HCT116 (cell line): ENCODE measurements around the gene PXMP4. TPM values are rescaled to one million over a fixed set of nuclear protein-coding genes. Genes with fewer than 3 reads are reported as not detected.

Source experiments
- ATAC-seq: fragments of 200-7000 bp; cut with Tn5 transposase; 2 replicates; pipeline ENCODE4 v1.9.1; 2020; ENCODE audit warnings: mild to moderate bottlenecking, moderate library complexity
- BruUV-seq: library from RNA; stranded (reverse); fragments of 400-500 nt; replicated peaks from 2 replicates; lab custom pipeline; 2021; lab: Mats Ljungman, UMichigan
- CTCF ChIA-PET: fragments of 300-600 bp; sonication (Branson Sonifier 250); formaldehyde crosslinking; loops from one replicate; lab custom pipeline; 2021; ENCODE audit warnings: antibody characterized with exemption; lab: Charles Lee
- POLR2A ChIA-PET: fragments of 300-600, 350-600 bp; sonication (Branson Sonifier 250); formaldehyde crosslinking; loops from one replicate; lab custom pipeline; 2021; ENCODE audit warnings: antibody characterized with exemption; lab: Charles Lee
- RAD21 ChIA-PET, 2 experiments: fragments of 300-600 bp; sonication (Branson Sonifier 250); formaldehyde crosslinking; loops; one replicate each; lab custom pipeline; 2023; ENCODE audit warnings: low total read pairs in 2 of 2; ENCODE audit not compliant: uncharacterized antibody in 2 of 2, unreplicated experiment in 2 of 2, low non-redundant PET in 1 of 2; lab: Charles Lee
- DNase-seq: peaks from one replicate; pipeline ENCODE4 v3.0.0-alpha.2; 2010; ENCODE audit warnings: low read depth, low spot score
- H2AFZ ChIP-seq: fragments of 200-600 bp; shearing (Covaris generic), sonication (generic); 2 replicates; pipeline ENCODE4 v1.6.1; 2017; ENCODE audit warnings: low read depth, mixed run types, mixed read lengths, antibody characterized with exemption, low read length; ENCODE audit not compliant: poor library complexity, severe bottlenecking
- H3K27ac ChIP-seq: 2 replicates; pipeline ENCODE4 v1.5.1; 2012; ENCODE audit warnings: low read depth, low read length
- H3K27me3 ChIP-seq: fragments of 200-600 bp; sonication (generic); 2 replicates; pipeline ENCODE4 v1.6.1; 2016; ENCODE audit warnings: mixed run types, low read length, mixed read lengths; ENCODE audit not compliant: insufficient read depth
- H3K36me3 ChIP-seq, 2 experiments: fragments of 200-500 bp in 1 of 2; fragments of 200-600 bp in 1 of 2; sonication (Bioruptor generic) in 1 of 2; sonication (generic) in 1 of 2; 2 replicates each; pipeline versions ENCODE4 v1.5.1 to v1.6.1; 2014 to 2016; ENCODE audit warnings: low read length in 2 of 2, inconsistent platforms in 1 of 2, mixed read lengths in 1 of 2, mixed run types in 1 of 2; ENCODE audit not compliant: insufficient read depth in 2 of 2, control insufficient read depth in 1 of 2
- H3K4me1 ChIP-seq, 2 experiments: fragments of 200-600 bp in 1 of 2; sonication (generic) in 1 of 2; 2 replicates each; pipeline versions ENCODE4 v1.5.1 to v1.6.1; 2012 to 2017; ENCODE audit warnings: low read length in 2 of 2, inconsistent platforms in 1 of 2, mild to moderate bottlenecking in 1 of 2, mixed read lengths in 1 of 2, mixed run types in 1 of 2, moderate library complexity in 1 of 2; ENCODE audit not compliant: insufficient read depth in 2 of 2, control insufficient read depth in 1 of 2
- H3K4me2 ChIP-seq: fragments of 200-600 bp; sonication (generic); 2 replicates; pipeline ENCODE4 v1.6.1; 2017; ENCODE audit warnings: mixed run types, low read length, mixed read lengths
- H3K4me3 ChIP-seq, 2 experiments: fragments of 200-600 bp in 1 of 2; sonication (generic) in 1 of 2; replicated peaks in 1 of 2; 2 replicates each; pipeline ENCODE4 v1.5.1; 2011 to 2016; ENCODE audit warnings: low read length in 2 of 2, control low read depth in 1 of 2, low read depth in 1 of 2, mild to moderate bottlenecking in 1 of 2, mixed read lengths in 1 of 2, mixed run types in 1 of 2
- H3K79me2 ChIP-seq: fragments of 200-600 bp; sonication (generic); 2 replicates; pipeline ENCODE4 v1.6.1; 2017; ENCODE audit warnings: mild to moderate bottlenecking, mixed run types, low read length, moderate library complexity, mixed read lengths; ENCODE audit not compliant: insufficient read depth
- H3K9ac ChIP-seq: fragments of 200-600 bp; sonication (generic); 2 replicates; pipeline ENCODE4 v1.6.1; 2016; ENCODE audit warnings: low read length, mixed read lengths
- H3K9me2 ChIP-seq: fragments of 200-600 bp; sonication (generic), shearing (Covaris generic); 2 replicates; pipeline ENCODE4 v1.6.1; 2017; ENCODE audit warnings: mixed run types, mild to moderate bottlenecking, moderate library complexity; ENCODE audit not compliant: insufficient read depth
- H3K9me3 ChIP-seq, 2 experiments: fragments of 200-500 bp in 1 of 2; fragments of 200-600 bp in 1 of 2; sonication (Bioruptor generic) in 1 of 2; sonication (generic) in 1 of 2; 2 replicates each; pipeline ENCODE4 v1.6.1; 2014 to 2017; ENCODE audit warnings: low read length in 2 of 2, mixed read lengths in 2 of 2, inconsistent platforms in 1 of 2, low read depth in 1 of 2, mild to moderate bottlenecking in 1 of 2, mixed run types in 1 of 2, moderate library complexity in 1 of 2; ENCODE audit not compliant: control insufficient read depth in 1 of 2, insufficient read depth in 1 of 2
- H4K20me1 ChIP-seq: fragments of 200-600 bp; sonication (generic), shearing (Covaris generic); 2 replicates; pipeline ENCODE4 v1.6.1; 2017; ENCODE audit warnings: mixed run types, mild to moderate bottlenecking, moderate library complexity; ENCODE audit not compliant: insufficient read depth
- CEBPB ChIP-seq: IDR thresholded peaks from 2 replicates; pipeline ENCODE4 v1.6.1; 2012; ENCODE audit warnings: low read depth
- EGR1 ChIP-seq: IDR thresholded peaks from 2 replicates; pipeline ENCODE4 v1.6.1; 2012; ENCODE audit warnings: low read depth
- ELF1 ChIP-seq: IDR thresholded peaks from 2 replicates; pipeline ENCODE4 v1.6.1; 2012; ENCODE audit warnings: low read depth, borderline replicate concordance
- EZH2 ChIP-seq: fragments of 200-600 bp; sonication (generic); IDR thresholded peaks from 2 replicates; pipeline ENCODE4 v1.6.1; 2017; ENCODE audit warnings: antibody characterized with exemption, mixed run types
- POLR2AphosphoS5 ChIP-seq: IDR thresholded peaks from 2 replicates; pipeline ENCODE4 v1.6.1; 2011; ENCODE audit warnings: mild to moderate bottlenecking, low read depth, low read length, moderate library complexity
- REST ChIP-seq: IDR thresholded peaks from 2 replicates; pipeline ENCODE4 v1.6.1; 2012; ENCODE audit warnings: low read depth
- SIN3A ChIP-seq: IDR thresholded peaks from 2 replicates; pipeline ENCODE4 v1.6.1; 2012; ENCODE audit warnings: low read depth
- TCF7L2 ChIP-seq: IDR thresholded peaks from 2 replicates; pipeline ENCODE4 v1.7.0; 2011; ENCODE audit warnings: borderline replicate concordance, inconsistent platforms; ENCODE audit not compliant: insufficient read depth, insufficient read length; ENCODE audit errors: extremely low read depth
- ZBTB33 ChIP-seq: IDR thresholded peaks from 2 replicates; pipeline ENCODE4 v1.6.1; 2011; ENCODE audit warnings: mild to moderate bottlenecking, low read length, moderate library complexity; ENCODE audit not compliant: insufficient replicate concordance; ENCODE audit errors: extremely low read depth
- ZFX ChIP-seq: fragments of 450-650 bp; IDR thresholded peaks from 2 replicates; pipeline ENCODE4 v1.6.1; 2017
- intact Hi-C: fragments of 100-400 bp; cut with micrococcal nuclease; formaldehyde crosslinking; loops from 2 replicates; pipeline ENCODE4 v1.10.0; 2022
- total RNA-seq: library from RNA; stranded (reverse); gene quantifications from one replicate; pipeline ENCODE4 v1.2.1, GENCODE V29; 2021; ENCODE audit not compliant: unreplicated experiment
- TF ChIP-seq, protein P1 (sequence below): IDR thresholded peaks from 2 replicates; pipeline ENCODE4 v1.6.1; 2012

The PXMP4 gene
- total RNA-seq, 1 experiment from 2014 or later = 9.6 TPM

DNA sequence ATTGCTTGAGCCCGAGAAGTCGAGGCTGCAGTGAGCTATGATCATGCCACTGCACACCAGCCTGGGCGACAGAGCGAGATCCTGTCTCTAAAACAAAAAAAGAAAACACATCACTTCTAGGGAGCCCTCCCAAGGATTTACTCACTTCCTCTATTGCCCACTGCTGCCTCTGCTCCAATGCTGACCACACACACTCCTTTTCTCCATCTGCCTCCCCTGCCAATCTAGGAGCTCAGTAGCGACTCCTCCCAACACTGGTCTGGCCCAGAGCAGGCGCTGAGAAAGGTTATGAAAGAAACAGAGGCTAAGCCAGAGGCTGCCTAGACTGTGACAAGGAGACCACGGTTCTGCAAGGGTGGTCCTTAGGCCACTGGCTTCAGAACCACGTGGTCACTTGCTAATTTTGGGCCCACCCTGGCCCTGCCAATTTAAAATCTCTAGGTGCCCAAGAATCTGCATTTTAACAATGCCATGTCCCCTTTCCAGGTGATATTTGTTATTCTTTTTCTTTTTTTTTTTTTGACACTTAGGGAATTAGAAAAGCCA, 32.7 kb downstream of the PXMP4 start:
- H3K4me2 ChIP-seq = no peak overlapping the region
- ATAC-seq (no peak), DNase-seq (no peak)
- intact Hi-C loops = no loop called here
- H3K27me3 ChIP-seq = no peaks in the 10 kb centered on the region
- no peaks in the 10 kb centered on the region for H3K9me3 ChIP-seq
- peaks cover 29% of the 10 kb centered on the region for H3K79me2 ChIP-seq
- ChIA-PET RAD21 (no interaction called here), CTCF (no interaction called here), POLR2A (no interaction called here)
- no TSS peak for BruUV-seq
- H3K36me3 ChIP-seq = no peaks in the 10 kb centered on the region
- H3K4me1 ChIP-seq = peaks cover 13 to 35% of the 10 kb centered on the region in 2 experiments
- H3K27ac ChIP-seq = no peak overlapping the region
- H3K4me3 ChIP-seq = no peak overlapping the region
- TF ChIP-seq TCF7L2 = no peak
- no peak for TF ChIP-seq ZFX
- no peaks in the 10 kb centered on the region for H3K9me2 ChIP-seq
- 0 out of 2 replicates have a peak overlapping the region, but pooled peaks have one; percentile 36 for H3K9ac ChIP-seq
- H4K20me1 ChIP-seq = no peaks in the 10 kb centered on the region
- peak overlapping the region; percentile 26 for H2AFZ ChIP-seq

DNA sequence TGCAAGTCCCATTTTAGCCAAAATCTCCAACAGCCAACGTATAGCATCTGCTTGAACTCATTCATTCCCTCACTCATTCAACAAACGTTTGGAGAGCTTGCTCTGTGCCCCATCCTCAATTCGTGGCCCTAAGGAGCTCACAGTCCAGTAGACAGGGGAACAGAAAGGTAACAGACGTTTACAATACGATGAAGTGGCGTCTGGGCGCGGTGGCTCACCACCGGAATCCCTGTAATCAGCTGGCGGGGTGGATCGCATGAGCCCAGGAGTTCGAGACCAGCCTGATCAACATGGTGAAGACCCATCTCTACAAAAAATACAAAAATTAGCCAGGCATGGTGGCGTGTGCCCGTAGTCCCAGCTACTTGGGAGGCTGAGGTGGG, 33.1 kb downstream of the PXMP4 start:
- Histone ChIP-seq H3K36me3 (no peaks in the 10 kb centered on the region), H4K20me1 (no peaks in the 10 kb centered on the region), H3K79me2 (peaks cover 32% of the 10 kb centered on the region), H3K27ac (no peak overlapping the region), H3K9ac (peak overlapping the region; percentile 36; the same call in 1 of the 2 replicates), H3K4me2 (peak overlapping the region; percentile 97)
- RAD21 ChIA-PET = no interaction called here
- BruUV-seq = no TSS peak
- TF ChIP-seq CEBPB = no peak
- no peak for TF ChIP-seq EZH2
- TF ChIP-seq POLR2AphosphoS5 = no peak
- no peak for TF ChIP-seq REST
- no peak for TF ChIP-seq SIN3A
- no peak for TF ChIP-seq ELF1
- no peak for TF ChIP-seq EGR1
- no peak for TF ChIP-seq ZBTB33
- TF ChIP-seq, protein P1, sequence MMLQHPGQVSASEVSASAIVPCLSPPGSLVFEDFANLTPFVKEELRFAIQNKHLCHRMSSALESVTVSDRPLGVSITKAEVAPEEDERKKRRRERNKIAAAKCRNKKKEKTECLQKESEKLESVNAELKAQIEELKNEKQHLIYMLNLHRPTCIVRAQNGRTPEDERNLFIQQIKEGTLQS = no peak
- TF ChIP-seq, all 23 proteins: peak for 0
- Histone ChIP-seq H3K9me3 (no peaks in the 10 kb centered on the region), H3K27me3 (no peaks in the 10 kb centered on the region), H3K4me1 (peaks cover 13 to 35% of the 10 kb centered on the region in 2 experiments), H2AFZ (peak overlapping the region; percentile 98), H3K9me2 (no peaks in the 10 kb centered on the region), H3K4me3 (0 out of 4 replicates have a peak overlapping the region, but pooled peaks of 1 of the 2 experiments have one; percentile 26)
- DNase-seq (no peak), ATAC-seq (no peak)
- intact Hi-C loops = no loop called here
- CTCF ChIA-PET = no interaction called here
- POLR2A ChIA-PET = no interaction called here
